HL-60/S4 (cell line): ENCODE measurements around the gene PLCH1.

Source experiments
- in situ Hi-C: fragments of 300-500 bp; cut with MboI; formaldehyde crosslinking; loops from 2 replicates; pipeline ENCODE4 v1.14.3; 2022; ENCODE audit warnings: low sequenced_read_pairs

The PLCH1 gene

DNA sequence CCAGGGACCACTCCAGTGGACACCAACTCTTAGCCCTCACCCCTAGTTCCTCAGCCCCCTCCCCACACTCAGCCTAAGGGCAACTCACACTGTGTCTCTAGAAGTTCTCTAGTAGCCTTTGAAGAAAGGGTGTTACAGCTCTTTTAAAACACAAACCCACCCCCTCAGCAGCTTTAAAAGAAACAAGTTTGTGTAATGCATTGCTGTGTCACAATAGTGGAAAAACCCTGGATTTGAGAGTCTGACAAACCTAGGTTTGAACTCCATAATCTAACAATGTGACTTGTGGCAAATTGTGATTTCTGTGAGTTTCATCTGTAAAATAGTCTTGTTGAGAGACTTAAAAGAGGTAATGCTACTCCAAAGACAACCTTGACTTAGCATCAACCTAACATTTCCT, 54.0 kb downstream of the PLCH1 start:
- in situ Hi-C loops: no loop called here

- in situ Hi-C loops: no loop called here
Measured at GRCh38 chr3:155688481-155688880, 56.4 kb downstream of the PLCH1 start.

GRCh38 chr3:155683344-155683720, 61.5 kb downstream of the PLCH1 start:
- in situ Hi-C loops: no loop called here

DNA sequence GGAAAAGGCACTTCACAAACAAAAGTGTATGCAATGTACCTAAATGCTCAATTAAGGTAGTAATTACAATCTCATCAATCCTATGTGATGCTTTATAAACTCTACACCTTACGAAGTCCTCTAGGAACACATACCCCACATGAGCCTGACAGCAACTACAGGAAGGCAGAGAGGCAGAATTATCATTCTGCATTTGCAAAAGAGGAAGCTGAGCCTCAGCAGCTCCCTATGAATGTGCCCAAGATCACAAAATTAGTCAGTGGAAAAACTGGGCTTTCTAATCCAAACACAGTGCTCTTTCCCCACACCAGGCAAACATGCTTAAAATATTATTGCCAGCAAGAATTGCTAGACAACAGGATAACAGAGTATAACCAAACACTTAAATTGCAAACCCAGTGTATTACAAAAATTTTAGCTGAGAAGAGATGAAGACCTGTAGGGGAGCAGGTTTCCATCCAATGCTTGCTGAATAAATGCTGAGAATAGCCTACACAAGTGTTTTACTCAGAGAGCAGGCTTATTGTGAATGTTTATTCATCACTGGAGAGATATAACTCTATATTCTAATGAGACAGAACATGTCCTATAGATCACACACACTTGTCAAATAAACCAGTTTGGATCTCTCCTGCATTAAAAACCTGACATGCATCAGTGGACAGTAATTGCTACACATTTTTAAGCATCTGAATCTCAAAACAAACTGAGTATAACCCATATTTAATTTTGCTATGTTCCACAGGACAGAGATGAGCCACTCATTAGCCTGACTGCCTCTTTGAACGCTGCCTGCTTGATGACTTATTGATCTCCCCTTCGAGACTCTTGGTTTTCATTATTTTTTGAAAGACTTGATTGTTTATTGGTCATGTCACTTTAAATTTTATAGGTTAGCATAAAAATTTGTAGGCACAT, 62.2 kb downstream of the PLCH1 start:
- in situ Hi-C loops: no loop called here

DNA sequence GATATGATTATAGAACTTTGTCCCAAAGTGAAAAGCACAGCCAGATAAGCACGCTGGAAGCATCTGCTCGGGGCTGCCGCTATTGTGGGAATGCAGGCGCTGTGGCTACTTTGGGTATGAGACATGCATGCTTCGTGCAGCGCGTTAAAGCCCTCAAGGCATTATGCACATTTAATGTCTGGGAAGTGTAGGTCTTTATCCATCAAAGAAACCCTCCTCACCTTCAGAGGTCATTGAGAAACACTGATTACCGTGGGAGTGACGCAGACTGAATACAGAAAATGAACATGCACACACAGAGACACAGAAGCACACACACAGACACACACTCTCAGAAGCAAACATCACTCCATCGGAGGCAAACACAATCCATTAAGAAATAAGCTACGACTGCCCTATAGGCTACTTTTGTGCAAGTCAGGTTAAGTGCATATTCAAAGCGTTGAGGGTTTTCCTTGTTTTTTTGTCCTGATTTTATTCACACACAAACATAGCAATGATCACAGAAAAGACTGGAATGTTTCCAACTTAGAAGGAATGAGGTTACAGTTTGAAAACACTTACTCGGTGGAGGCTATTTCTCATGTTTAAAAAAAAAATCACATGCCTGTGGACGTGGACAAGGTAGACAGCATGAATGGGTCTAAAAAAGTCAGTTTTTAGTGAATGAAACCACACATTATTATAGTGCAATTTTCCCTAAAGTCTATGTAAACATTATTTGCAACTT, 68.5 kb downstream of the PLCH1 start:
- in situ Hi-C loops: no loop called here

DNA sequence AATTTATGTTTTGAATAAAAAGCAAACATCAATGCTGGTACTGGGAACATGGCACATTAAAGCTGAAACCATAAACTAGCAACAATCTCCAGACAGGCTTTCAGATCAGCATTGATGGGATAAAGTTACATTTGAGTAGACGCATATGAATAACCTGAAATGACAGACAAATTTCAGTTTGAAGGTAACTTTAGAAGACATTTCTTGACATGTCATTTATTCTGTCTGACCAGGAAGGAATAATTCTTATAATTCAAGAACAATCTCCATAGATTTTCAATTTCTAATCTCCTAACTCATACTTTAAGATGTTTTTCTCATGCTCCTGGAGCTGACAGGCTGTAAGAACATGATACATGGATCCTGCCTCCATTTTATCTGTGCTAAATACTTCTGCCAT, 69.8 kb downstream of the PLCH1 start:
- in situ Hi-C loops: no loop called here

DNA sequence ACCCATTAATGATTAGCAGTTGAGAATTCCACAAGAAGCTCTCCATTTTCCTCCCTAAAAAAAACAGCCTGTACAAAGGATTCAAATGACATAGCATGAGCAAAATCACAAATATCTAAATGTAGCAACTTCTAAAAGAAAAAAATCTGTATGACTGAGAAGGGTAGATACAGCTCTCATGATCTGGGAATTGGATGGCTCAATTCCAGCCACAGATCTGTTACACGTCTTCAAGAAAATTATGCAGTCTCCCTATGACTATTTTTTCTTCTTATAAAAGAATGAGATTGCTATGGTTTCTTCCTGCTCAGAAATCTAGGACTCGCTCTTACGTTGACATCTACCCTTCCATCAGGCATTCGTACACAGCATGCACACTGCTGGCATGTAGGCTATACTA, 71.5 kb downstream of the PLCH1 start:
- in situ Hi-C loops: no loop called here

- in situ Hi-C loops: no loop called here
Measured at GRCh38 chr3:155670335-155670734, 74.5 kb downstream of the PLCH1 start.

- in situ Hi-C loops: no loop called here
Measured at GRCh38 chr3:155667988-155668387, 76.9 kb downstream of the PLCH1 start.

GRCh38 chr3:155664925-155665695, 79.8 kb downstream of the PLCH1 start:
- in situ Hi-C loops: no loop called here

DNA sequence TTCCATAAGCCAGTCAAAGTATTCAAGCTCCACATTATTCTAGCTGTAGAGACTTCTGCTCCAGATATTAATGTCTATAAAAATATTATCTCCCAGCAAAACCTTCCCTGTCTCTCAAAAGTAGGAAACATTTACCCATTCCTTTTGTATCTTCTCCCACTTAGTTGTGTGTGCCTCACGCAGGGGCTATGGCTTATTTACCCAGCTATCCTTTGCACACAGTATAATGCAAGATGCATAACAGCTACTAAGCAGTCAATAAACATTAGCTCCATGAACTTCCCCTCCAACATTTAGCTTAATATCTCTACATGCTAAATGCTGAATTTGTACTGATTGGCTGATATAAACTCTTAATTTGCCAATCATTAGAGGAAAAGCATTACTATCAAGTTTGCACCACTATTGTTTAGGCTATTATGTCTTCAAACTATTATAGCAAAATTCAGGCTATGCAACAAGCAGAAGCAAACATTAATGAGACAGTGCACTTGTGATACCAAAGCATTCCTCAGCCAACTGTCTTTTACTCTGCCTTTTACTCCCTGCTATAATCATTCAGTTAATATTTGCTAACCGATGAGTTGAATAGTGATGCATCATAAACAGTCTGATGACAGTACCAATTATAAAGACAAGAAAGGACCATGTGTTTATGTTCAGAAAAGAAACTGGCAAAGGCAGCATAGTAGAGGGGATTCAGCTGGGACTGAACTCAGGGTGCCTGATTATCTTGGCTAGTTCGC, 81.2 kb downstream of the PLCH1 start:
- in situ Hi-C loops: no loop called here

DNA sequence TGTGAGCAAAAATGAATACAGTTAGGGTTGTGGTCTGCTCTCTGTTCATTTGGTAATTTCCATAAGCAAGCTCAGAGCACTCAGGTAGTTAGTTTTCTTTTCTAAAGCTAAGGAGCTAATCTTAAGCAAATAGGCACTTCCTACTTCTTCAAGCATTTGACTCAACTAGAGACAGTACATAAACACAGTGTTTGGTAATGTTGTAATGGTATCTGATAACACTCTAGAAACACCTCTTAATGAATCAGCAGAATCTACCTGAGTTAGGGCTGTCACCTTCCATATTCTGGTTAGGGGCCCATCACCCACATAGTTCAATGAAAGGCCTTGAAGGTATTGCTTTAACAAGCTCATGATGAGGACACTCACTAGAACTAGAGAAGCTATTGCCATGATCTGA, 83.1 kb downstream of the PLCH1 start:
- in situ Hi-C loops: no loop called here

DNA sequence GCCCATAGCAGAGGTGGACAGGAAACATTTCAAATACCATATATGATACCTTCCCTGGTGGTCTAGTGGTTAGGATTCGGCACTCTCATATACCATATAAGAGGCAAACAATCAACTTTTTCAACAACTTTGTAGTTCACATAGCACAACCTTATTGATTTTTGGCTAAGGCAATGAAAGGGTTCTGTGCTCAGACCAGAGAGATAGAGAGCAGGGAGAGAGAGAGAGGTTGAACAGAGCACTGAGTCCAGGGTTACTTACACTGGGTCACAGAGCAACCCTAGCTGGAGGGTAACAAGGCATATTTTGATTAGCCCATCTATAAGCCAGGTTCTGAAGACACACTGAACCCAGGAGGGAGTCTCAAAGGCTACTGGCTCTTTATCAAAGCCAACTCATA, 83.8 kb downstream of the PLCH1 start:
- in situ Hi-C loops: no loop called here

DNA sequence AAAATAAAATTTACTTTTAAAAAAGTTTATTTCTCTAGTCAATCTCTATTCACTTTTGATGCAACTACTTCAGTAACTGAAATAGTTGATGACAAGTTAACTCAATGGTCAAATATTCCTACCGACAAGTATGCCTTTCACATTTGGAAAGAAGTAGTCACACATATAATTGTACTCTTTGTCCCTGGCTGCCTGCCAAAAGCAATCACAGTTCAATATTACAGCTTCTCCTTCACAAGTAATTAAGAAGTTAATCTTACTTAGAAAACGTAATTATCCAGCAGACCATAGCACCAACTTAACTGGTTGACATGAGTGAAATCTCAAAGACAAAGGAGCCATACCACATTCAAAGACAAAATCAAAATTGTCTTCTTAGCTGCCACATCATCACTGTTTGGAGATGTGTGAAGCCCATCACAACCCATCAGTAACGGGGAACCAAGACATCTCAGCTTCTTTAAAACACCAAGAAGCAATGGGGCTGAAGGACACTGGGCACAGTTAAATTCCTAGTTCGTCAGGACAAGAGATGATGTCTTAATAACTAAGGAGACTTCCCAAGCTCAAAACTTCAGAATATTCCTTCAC, 86.1 kb downstream of the PLCH1 start:
- in situ Hi-C loops: no loop called here

- in situ Hi-C loops: no loop called here
Measured at GRCh38 chr3:155658006-155658405, 86.9 kb downstream of the PLCH1 start.

DNA sequence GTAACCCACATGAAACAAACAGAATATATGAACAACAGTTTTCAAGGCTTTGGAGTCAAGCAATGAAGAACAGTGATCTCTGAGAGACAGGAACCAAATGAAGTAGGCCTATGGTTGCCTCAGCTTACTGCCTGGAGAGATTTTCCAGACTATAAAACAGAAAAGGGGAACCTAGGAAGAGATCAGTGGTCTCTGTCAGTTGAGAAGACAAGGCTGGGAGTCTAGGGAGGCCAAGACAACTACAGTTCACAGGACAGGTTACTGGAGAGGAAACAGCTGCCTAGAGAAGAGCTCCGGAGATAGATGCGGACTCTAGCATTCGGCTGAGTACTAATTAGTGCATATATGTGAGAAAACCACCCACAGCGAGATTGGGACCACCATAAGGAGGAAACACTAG, 87.7 kb downstream of the PLCH1 start:
- in situ Hi-C loops: no loop called here

DNA sequence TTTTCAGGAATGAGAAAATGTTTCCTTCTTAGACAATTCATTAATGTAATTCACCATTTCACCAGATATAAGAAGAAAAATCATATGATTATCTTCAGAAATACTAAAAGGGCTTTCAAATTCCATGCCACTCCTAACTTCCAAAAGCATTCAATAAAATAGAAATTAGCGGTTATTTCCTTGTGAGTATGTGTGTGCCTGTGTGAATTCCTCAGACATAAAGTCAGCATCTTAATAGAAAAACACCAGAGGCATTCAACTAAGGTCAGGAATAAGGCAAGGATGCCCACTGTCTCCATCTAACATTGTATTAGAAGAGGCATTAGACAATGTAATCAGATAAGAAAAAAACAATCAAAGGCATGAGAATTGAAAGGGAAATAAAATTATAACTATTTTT, 88.4 kb downstream of the PLCH1 start:
- in situ Hi-C loops: no loop called here

GRCh38 chr3:155651489-155652218, 93.2 kb downstream of the PLCH1 start:
- in situ Hi-C loops: no loop called here

- in situ Hi-C loops: no loop called here
Measured at GRCh38 chr3:155648013-155648591, 96.8 kb downstream of the PLCH1 start.
